Measurements from ENCODE around the gene COL6A1.

DNA sequence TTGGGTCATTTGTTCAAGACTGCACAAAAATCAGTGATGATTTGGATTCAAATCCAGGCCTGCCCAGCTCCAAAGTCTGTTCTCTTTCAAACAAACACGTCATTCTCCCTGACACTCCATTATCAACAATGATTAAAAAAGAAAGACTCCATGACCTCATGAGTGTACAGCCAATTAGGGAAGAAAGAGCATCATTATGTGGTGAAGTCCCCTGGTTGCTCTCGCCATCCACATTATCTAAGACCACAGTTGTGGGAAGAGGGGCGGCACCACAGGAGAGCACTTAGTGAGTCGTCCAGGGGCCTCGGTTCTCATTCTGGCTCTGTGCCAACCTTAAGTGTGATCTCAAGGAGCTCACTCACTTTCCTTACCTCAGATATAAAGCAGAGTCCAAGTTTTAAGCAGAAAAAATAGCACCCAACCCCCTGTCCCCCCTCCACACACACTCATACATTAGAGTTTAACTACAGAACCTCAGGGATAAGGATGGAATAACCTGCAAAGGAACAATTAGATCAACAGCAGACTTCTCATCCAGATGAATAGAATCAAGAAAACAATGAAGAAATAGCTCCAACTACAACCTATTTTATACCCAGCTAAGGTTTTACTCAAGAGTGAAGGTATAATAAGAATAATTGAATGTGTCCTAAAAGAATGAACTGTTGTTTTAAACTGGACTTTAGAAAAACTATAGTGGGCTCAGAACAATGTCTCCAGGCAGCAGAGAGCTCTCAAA, 47.8 kb downstream of the COL6A1 start:
- TF ChIP-seq, protein P1, sequence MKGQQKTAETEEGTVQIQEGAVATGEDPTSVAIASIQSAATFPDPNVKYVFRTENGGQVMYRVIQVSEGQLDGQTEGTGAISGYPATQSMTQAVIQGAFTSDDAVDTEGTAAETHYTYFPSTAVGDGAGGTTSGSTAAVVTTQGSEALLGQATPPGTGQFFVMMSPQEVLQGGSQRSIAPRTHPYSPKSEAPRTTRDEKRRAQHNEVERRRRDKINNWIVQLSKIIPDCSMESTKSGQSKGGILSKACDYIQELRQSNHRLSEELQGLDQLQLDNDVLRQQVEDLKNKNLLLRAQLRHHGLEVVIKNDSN (IDR thresholded peaks at IDR 0.05; ENCODE audit: borderline replicate concordance, low read depth) = no peak
- no peak for TF ChIP-seq SIN3A (IDR thresholded peaks at IDR 0.05; ENCODE audit: borderline replicate concordance, low read depth, low read length)
- TF ChIP-seq, protein P2, sequence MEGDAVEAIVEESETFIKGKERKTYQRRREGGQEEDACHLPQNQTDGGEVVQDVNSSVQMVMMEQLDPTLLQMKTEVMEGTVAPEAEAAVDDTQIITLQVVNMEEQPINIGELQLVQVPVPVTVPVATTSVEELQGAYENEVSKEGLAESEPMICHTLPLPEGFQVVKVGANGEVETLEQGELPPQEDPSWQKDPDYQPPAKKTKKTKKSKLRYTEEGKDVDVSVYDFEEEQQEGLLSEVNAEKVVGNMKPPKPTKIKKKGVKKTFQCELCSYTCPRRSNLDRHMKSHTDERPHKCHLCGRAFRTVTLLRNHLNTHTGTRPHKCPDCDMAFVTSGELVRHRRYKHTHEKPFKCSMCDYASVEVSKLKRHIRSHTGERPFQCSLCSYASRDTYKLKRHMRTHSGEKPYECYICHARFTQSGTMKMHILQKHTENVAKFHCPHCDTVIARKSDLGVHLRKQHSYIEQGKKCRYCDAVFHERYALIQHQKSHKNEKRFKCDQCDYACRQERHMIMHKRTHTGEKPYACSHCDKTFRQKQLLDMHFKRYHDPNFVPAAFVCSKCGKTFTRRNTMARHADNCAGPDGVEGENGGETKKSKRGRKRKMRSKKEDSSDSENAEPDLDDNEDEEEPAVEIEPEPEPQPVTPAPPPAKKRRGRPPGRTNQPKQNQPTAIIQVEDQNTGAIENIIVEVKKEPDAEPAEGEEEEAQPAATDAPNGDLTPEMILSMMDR (IDR thresholded peaks at IDR 0.05) = no peak
- no peak for TF ChIP-seq POLR2AphosphoS5 (IDR thresholded peaks at IDR 0.05; ENCODE audit: low read depth, low read length)
- TF ChIP-seq EP300 (IDR thresholded peaks at IDR 0.05; ENCODE audit: borderline replicate concordance in 1 of 2, low read depth in 1 of 2, low read length in 1 of 2) = no peak
- TF ChIP-seq, protein P3, sequence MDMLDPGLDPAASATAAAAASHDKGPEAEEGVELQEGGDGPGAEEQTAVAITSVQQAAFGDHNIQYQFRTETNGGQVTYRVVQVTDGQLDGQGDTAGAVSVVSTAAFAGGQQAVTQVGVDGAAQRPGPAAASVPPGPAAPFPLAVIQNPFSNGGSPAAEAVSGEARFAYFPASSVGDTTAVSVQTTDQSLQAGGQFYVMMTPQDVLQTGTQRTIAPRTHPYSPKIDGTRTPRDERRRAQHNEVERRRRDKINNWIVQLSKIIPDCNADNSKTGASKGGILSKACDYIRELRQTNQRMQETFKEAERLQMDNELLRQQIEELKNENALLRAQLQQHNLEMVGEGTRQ (IDR thresholded peaks at IDR 0.05; ENCODE audit: borderline replicate concordance, low read depth, low read length) = no peak
- TF ChIP-seq YY1 (IDR thresholded peaks at IDR 0.05; ENCODE audit: low read depth) = no peak
- no peak for TF ChIP-seq RAD21 (IDR thresholded peaks at IDR 0.05; ENCODE audit: low read length)
- no peak for TF ChIP-seq EZH2phosphoT487 (IDR thresholded peaks at IDR 0.05; ENCODE audit: borderline replicate concordance, low read depth)
- TF ChIP-seq JUND (IDR thresholded peaks at IDR 0.05) = no peak
